GM21717 (cell line): ENCODE results near the gene SRSF1.
"Not testable (repeated sequence)": the region's sequence is repeated elsewhere in the genome, so short reads cannot be mapped to it uniquely, and the experiment has no call there.

Experiments
- ATAC-seq: cut with Tn5 transposase; IDR thresholded peaks from one replicate; pipeline ENCODE4 v1.9.1; 2021; ENCODE audit warnings: mild to moderate bottlenecking, moderate library complexity; ENCODE audit not compliant: unreplicated experiment

The SRSF1 gene

GRCh38 chr17:58006924-58007780 is at the start of gene SRSF1:
Gene SRSF1, minus strand, starts transcription at chr17:58007246. Its CDS starts 109 bp downstream, at chr17:58007137.
- peak; percentile 81 for ATAC-seq

- no peak for ATAC-seq
Measured at GRCh38 chr17:58056476-58056875, 49.4 kb upstream of the SRSF1 start.

- ATAC-seq, result no peak
Measured at GRCh38 chr17:58054641-58055040, 47.6 kb upstream of the SRSF1 start.

GRCh38 chr17:58052945-58053715 is 46.1 kb upstream of the SRSF1 start:
- ATAC-seq, result no peak

- ATAC-seq, result no peak
Measured at GRCh38 chr17:58052407-58052806, 45.4 kb upstream of the SRSF1 start.

GRCh38 chr17:58051468-58051867 is 44.4 kb upstream of the SRSF1 start:
- no peak for ATAC-seq

GRCh38 chr17:58050966-58051365 is 43.9 kb upstream of the SRSF1 start:
- ATAC-seq, result no peak

- ATAC-seq, result no peak
Measured at GRCh38 chr17:58049533-58049932, 42.5 kb upstream of the SRSF1 start.

- ATAC-seq, result no peak
Measured at GRCh38 chr17:58047376-58048150, 40.5 kb upstream of the SRSF1 start.

- ATAC-seq, result no peak
Measured at GRCh38 chr17:58046239-58047094, 39.4 kb upstream of the SRSF1 start.

GRCh38 chr17:58044256-58044655 is 37.2 kb upstream of the SRSF1 start:
- not testable (repeated sequence) for ATAC-seq

- no peak for ATAC-seq
Measured at GRCh38 chr17:58043221-58044181, 36.5 kb upstream of the SRSF1 start.

- no peak for ATAC-seq
Measured at GRCh38 chr17:58041161-58041560, 34.1 kb upstream of the SRSF1 start.

GRCh38 chr17:58040386-58040785 is 33.3 kb upstream of the SRSF1 start:
- no peak for ATAC-seq

GRCh38 chr17:58039975-58040374 is 32.9 kb upstream of the SRSF1 start:
- ATAC-seq, result no peak

- no peak for ATAC-seq
Measured at GRCh38 chr17:58032691-58033415, 25.8 kb upstream of the SRSF1 start.

GRCh38 chr17:58028578-58028977 is 21.5 kb upstream of the SRSF1 start:
- ATAC-seq, result no peak

GRCh38 chr17:58020401-58020800 is 13.4 kb upstream of the SRSF1 start:
- no peak for ATAC-seq

GRCh38 chr17:58019521-58019920 is 12.5 kb upstream of the SRSF1 start:
- no peak for ATAC-seq
